ENCODE results near the gene GAGE12F.

DNA sequence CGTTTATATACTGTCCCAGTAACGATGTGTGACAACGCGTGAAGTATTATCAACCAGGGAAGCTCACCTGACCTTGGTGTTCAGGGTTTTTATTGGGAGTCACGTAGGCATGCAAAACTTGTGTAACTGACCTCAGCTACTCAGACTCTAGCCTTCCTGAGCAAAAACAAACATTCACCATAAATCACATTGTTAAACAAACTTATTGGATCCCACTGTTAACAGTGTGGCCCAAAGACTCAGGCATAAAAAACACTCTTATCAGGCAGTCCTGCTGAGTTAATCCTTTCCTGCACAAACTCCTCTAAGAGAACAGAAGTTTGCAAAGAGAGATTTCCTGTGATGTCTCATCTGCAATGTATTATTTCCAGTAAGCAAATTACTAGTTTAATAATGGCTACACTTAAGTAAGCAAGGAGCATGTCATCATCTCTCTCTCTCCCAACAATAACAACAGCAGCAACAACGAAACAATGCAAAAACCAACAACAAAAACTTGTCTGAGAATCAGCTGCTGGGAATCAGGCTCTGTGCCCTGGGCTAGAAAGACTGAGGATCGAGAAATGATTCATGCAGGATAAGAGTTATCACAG, 50.2 kb downstream of the GAGE12F start:
- TF ChIP-seq, protein P1, sequence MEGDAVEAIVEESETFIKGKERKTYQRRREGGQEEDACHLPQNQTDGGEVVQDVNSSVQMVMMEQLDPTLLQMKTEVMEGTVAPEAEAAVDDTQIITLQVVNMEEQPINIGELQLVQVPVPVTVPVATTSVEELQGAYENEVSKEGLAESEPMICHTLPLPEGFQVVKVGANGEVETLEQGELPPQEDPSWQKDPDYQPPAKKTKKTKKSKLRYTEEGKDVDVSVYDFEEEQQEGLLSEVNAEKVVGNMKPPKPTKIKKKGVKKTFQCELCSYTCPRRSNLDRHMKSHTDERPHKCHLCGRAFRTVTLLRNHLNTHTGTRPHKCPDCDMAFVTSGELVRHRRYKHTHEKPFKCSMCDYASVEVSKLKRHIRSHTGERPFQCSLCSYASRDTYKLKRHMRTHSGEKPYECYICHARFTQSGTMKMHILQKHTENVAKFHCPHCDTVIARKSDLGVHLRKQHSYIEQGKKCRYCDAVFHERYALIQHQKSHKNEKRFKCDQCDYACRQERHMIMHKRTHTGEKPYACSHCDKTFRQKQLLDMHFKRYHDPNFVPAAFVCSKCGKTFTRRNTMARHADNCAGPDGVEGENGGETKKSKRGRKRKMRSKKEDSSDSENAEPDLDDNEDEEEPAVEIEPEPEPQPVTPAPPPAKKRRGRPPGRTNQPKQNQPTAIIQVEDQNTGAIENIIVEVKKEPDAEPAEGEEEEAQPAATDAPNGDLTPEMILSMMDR (IDR thresholded peaks at IDR 0.05) = no peak
- TF ChIP-seq POLR2A (IDR thresholded peaks at IDR 0.05) = no peak

Measured in thyroid gland (tissue), 4 donors.